ENCODE measurements around the gene ARFRP1.

DNA sequence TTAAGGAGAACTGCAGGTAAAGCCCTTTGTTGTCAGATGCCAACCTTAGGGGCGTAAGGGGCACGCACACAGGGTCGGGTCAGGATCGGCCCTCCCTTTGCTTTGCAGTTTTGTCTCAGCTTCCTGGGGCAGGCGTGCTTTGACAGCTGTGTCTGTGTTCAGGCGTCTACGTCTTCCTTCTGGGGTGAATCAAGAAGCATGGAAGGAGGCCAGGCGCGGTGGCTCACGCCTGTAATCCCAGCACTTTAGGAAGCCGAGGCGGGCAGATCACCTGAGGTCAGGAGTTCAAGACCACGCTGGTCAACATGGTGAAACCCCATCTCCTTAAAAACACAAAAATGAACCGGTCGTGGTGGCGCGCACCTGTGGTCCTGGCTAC is 1.4 kb upstream of the ARFRP1 start:
- no peak for TF ChIP-seq CTCF (IDR thresholded peaks at IDR 0.05)
- no peak for TF ChIP-seq POLR2A (IDR thresholded peaks at IDR 0.05)
